ENCODE results near the gene CAMK2G.
"Not testable (repeated sequence)": the region's sequence is repeated elsewhere in the genome, so short reads cannot be mapped to it uniquely, and the experiment has no call there.

CAMK2G gene

DNA sequence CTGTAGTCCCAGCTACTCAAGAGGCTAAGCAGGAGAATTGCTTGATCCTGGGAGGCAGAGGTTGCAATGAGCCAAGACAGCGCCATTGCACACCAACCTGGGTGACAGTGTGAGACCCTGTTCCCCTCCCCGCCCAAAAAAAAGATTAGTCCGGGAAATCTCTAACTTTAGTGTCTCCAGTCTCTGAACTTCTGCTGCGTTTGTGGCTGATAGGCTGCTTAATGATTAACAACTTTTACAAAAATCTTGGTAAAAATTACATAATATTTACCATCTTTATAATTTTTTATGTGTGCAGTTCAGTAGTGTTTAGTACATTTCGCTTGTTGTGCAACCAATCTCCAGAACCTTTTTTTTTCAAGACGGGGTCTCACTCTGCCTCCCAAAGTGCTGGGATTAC lies 26.9 kb upstream of the CAMK2G start:
- DNase-seq: no peak

- DNase-seq: no peak
Observed at GRCh38 chr10:73900064-73900463, 25.7 kb upstream of the CAMK2G start.

DNA sequence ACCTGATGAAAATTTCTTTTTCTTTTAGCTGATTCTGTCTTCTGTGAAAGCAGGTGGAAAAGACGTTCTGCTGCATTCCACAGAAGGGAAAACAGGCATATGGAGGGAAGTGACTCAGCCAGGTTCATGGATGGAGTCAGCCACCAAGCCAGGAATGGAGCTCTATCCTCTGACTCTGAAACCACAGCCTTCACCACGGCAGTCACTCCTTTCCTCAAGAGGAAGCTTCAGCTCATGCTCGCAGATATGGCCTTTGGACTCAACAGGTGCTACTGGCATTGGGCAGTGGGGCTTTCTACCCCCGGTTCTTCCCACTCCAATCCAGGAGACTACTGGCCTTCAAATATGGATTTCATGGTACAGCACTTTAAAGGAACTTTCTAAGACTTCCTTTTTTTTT lies 25.1 kb upstream of the CAMK2G start:
- no peak for DNase-seq

- DNase-seq: no peak
Observed at GRCh38 chr10:73898730-73899410, 24.5 kb upstream of the CAMK2G start.

- no peak for DNase-seq
Observed at GRCh38 chr10:73897693-73898092, 23.3 kb upstream of the CAMK2G start.

GRCh38 chr10:73895381-73895780 lies 21.0 kb upstream of the CAMK2G start:
- DNase-seq: not testable (repeated sequence)

DNA sequence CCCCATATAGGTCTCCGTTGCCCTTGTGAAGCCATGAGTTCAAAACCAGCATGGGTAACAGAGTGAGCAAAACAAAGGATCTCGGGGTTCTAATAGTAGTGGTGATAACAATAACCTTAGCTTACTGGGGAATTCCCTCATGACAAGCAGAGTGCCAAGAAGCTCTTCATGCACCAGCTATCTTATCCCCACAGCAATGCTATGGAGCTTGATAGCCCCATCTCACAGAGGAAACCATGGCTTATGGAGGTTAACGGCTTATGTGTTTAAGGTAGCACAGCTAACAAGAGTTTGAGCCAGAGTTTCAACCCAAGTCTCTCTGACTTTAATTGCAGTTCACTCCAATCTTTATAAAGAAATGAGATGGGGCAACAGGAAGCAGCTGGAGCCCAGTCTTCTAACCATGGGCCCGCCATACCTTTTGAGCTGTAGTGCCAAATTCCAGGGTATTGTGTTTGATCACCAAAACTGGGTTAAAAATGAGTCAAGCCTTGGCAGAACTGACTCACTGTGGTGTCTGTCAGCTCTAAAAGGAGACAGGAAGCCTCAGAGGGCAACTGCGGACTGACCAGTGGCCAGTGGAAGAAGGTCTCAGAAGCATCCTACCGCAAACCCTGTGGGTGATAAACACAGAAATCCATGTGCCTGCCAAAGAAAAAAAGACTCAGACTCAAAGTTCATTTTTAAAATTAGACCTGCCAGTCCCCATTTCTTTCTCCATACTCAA lies 20.1 kb upstream of the CAMK2G start:
- DNase-seq: no peak

GRCh38 chr10:73893426-73893825 lies 19.1 kb upstream of the CAMK2G start:
- no peak for DNase-seq

GRCh38 chr10:73892310-73893030 lies 18.1 kb upstream of the CAMK2G start:
- DNase-seq: no peak

DNA sequence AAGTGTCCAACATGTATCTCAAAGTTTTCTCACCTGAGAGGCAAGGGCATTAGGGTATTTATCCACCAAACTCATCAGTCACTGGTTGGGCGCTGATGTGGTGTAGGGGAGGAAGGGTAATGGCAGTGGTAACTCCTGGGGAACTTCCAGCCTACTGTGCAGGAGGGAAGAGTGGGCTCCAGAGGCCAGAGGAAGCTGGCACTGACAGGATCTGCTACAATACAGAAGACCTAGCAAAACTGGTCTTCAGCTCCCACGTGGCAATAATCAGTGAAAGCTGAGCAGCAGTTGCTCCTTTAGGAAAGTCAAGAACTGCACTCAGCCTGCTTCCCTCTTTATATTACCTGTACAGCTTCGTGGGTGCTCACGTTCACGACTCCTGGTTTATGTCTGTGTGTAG lies 17.2 kb upstream of the CAMK2G start:
- DNase-seq: no peak

GRCh38 chr10:73890830-73891229 lies 16.5 kb upstream of the CAMK2G start:
- not testable (repeated sequence) for DNase-seq

- no peak for DNase-seq
Observed at GRCh38 chr10:73890261-73890660, 15.9 kb upstream of the CAMK2G start.

GRCh38 chr10:73889416-73889815 lies 15.1 kb upstream of the CAMK2G start:
- DNase-seq: not testable (repeated sequence)

GRCh38 chr10:73889014-73889413 lies 14.7 kb upstream of the CAMK2G start:
- peak; percentile 46 for DNase-seq

GRCh38 chr10:73888514-73888913 lies 14.2 kb upstream of the CAMK2G start:
- no peak for DNase-seq

DNA sequence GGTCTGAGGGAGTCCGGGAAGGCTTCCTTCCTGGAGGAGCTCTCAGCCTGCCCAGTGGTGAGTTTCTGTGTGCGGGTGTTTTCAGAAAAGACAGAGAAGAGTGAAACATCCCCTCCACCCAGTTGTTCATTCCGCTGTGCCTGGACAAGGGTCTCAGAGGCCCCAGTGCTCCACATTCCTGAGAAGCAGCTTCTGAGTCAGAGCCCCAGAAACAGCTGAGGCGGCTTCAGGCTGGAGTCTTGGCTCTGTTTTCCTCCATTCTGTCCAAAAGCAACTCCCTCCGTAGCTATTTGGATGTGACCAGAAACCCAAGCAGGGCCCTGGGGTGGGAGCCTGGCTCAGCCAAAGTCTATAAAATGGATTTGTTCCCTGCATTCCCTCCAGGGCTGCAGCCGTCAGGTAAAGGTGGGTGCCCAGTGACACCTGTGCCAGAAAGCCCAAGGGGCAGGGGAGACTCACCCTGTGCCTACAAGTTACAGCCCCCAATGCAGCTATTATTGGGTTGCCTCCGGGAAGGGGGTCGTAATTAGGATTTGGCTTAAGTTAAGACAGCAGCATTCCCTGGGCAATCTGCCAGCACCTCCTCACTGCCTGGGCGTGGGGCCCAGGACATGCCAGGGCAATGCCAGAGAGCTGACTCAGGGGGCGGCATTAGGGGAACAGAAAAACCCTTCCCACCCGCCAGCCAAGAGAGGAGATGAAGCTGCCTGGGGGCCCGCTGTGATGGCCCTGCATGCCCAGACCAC lies 13.1 kb upstream of the CAMK2G start:
- DNase-seq: peak; percentile 90

DNA sequence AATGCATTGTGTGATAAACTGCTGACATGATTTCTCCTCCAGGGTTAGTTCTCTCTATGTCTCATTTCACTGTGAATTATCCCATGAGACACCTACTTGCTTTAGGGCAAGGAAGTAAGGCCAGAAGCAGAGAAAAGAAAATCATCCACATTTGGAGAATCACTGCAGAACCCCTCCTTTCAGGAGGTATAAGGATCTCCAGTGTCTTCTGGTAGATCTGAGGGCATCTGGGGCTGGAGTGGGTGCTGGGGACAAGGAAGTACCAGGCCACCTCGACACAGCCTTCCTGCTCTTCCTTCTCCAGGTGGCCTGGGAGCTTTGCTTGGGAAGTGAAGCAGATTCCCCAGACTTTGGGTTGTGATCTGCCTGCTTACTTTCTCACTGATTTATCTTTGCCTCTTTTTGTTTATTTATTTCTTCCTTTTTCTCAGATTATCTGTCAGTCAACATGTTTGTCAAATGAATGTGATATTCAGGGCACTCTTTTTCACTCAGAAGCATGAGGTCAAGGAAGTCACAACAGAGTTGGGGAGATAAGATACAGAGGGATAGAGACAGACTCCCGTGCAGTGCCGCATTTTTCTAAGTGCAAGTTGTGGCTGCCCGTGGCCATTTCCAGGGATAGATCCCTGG lies 12.4 kb upstream of the CAMK2G start:
- no peak for DNase-seq

GRCh38 chr10:73886085-73886529 lies 11.8 kb upstream of the CAMK2G start:
- peak; percentile 88 for DNase-seq

DNA sequence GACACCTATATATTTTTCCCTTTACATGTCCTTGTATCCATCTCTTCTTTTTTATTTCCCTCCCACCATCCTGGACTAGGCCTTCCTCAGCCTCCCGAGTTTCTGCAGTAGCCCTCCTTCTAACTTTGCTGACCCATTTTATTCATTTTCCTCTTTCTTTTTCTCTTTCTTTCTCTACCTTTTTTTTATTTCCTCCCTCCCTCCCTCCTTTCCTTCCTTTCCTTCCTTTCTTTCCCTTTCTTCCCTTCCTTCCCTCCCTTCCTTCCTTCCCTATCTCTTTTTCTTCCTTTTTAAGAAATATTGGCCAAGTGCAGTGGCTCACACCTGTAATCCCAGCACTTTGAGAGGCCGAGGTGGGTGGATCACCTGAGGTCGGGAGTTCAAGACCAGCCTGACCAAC lies 9.7 kb upstream of the CAMK2G start:
- DNase-seq: no peak

- DNase-seq: no peak
Observed at GRCh38 chr10:73881221-73881919, 7.0 kb upstream of the CAMK2G start.

DNA sequence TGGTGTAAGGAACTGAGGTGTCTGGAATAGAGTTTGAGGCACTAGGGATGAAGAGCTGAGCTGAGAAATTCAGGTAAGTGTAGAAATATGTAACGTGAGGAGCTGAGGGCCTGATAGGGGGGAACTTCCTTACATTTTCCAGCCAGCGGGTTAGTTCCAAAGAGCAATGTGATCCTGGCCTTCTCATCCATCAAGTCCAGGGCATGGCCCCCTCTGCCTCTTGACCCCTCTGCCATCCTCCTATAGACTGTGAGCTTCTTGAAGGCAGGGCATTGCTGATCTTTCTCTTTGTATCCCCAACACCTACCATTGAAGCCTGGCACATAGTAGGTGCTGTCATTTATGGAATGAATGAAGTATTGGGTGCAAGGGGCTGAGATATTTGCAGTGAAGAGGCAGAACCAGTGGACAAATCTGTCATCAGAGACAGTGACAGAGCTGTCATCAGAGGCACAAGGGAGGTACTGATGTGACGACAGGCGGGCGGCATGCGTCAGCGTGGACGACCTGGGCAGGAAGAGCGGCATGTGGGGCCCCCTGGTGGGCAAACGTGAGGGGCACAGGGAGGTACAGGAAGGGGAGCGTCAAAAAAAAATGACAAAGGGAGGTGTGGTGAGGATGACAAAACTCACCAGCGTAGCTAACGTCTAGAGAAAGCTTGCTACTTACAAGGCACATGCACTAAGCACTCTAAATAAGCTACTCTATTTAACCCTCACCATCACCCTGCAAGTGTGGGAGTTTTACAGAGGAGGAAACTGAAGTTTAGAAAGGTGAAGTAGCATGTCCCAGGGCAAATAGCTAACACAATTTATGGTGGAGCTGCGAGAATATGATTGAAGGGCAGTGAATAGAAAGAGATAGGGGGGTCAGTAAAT lies 5.2 kb upstream of the CAMK2G start:
- DNase-seq: peak; percentile 86
